ENCODE measurements around the gene ITGA6.
A peak's percentile ranks its signal among the peaks of the same experiment; 100 is the strongest.

ITGA6 gene

GRCh38 chr2:172431993-172432392 is 4.6 kb downstream of the ITGA6 start:
- H3K9me3 ChIP-seq (ENCODE audit: control insufficient read depth, low read length): no peaks in the 10 kb centered on the region
- H3K18ac ChIP-seq (ENCODE audit: low read depth in 1 of 2, low read length in 2 of 2): no peak overlapping the region
- no peak overlapping the region for H2BK120ac ChIP-seq (ENCODE audit: low read depth, low read length)
- H3K4me2 ChIP-seq (ENCODE audit: low read length, poor library complexity, severe bottlenecking): no peak overlapping the region
- H3K4me1 ChIP-seq (ENCODE audit: control insufficient read depth, insufficient read depth, low read depth, low read length): peaks cover 8% of the 10 kb centered on the region
- peaks cover 33% of the 10 kb centered on the region for H3K79me1 ChIP-seq (replicated peaks; ENCODE audit: low read length, poor library complexity, severe bottlenecking)
- no peak overlapping the region for H2BK12ac ChIP-seq (ENCODE audit: low read length in 2 of 2)
- H3K4me3 ChIP-seq (ENCODE audit: insufficient read depth in 1 of 2, low read depth in 1 of 2, low read length in 2 of 2): no peak overlapping the region
- H3K27me3 ChIP-seq (ENCODE audit: control insufficient read depth in 1 of 2, insufficient read depth in 1 of 2, low read length in 2 of 2): peaks cover 0 to 42% of the 10 kb centered on the region in 2 experiments
- H4K91ac ChIP-seq (ENCODE audit: low read length): no peak overlapping the region
- H4K8ac ChIP-seq (ENCODE audit: low read length): no peak overlapping the region
- no peaks in the 10 kb centered on the region for H3K36me3 ChIP-seq (ENCODE audit: control insufficient read depth in 1 of 2, insufficient read depth in 2 of 2, low read depth in 1 of 2, low read length in 2 of 2)
- H3K23ac ChIP-seq (ENCODE audit: low read length in 2 of 2): no peak overlapping the region
- no peak overlapping the region for H2BK5ac ChIP-seq (ENCODE audit: low read depth, low read length, poor library complexity, severe bottlenecking)
- H2BK15ac ChIP-seq (ENCODE audit: low read depth, poor library complexity, severe bottlenecking): no peak overlapping the region
- no peak overlapping the region for H2AK5ac ChIP-seq (ENCODE audit: low read length, severe bottlenecking)
- WGBS: 87% methylated on average over 2 of the region's 2 CpGs
- H3K14ac ChIP-seq (ENCODE audit: low read length in 2 of 2): no peak overlapping the region
- no peak for DNase-seq
- no peak overlapping the region for H2AFZ ChIP-seq (ENCODE audit: low read depth, low read length)
- H3K27ac ChIP-seq (ENCODE audit: low read length, poor library complexity, severe bottlenecking): no peak overlapping the region
- H3K9ac ChIP-seq (ENCODE audit: low read length): no peak overlapping the region
- no peak overlapping the region for H3K4ac ChIP-seq (ENCODE audit: low read depth in 1 of 2, low read length in 2 of 2)

- H3K4ac ChIP-seq (ENCODE audit: low read depth in 1 of 2, low read length in 2 of 2): no peak overlapping the region
- no peak overlapping the region for H3K18ac ChIP-seq (ENCODE audit: low read depth in 1 of 2, low read length in 2 of 2)
- 97% methylated on average over 3 of the region's 3 CpGs for WGBS
- no peak overlapping the region for H2AFZ ChIP-seq (ENCODE audit: low read depth, low read length)
- H3K9ac ChIP-seq (ENCODE audit: low read length): no peak overlapping the region
- no peak overlapping the region for H3K23ac ChIP-seq (ENCODE audit: low read length in 2 of 2)
- H3K79me1 ChIP-seq (replicated peaks; ENCODE audit: low read length, poor library complexity, severe bottlenecking): peaks cover 38% of the 10 kb centered on the region
- peaks cover 8% of the 10 kb centered on the region for H3K4me1 ChIP-seq (ENCODE audit: control insufficient read depth, insufficient read depth, low read depth, low read length)
- peaks cover 0 to 34% of the 10 kb centered on the region in 2 experiments for H3K27me3 ChIP-seq (ENCODE audit: control insufficient read depth in 1 of 2, insufficient read depth in 1 of 2, low read length in 2 of 2)
- no peak overlapping the region for H2BK12ac ChIP-seq (ENCODE audit: low read length in 2 of 2)
- H2BK5ac ChIP-seq (ENCODE audit: low read depth, low read length, poor library complexity, severe bottlenecking): no peak overlapping the region
- H2AK5ac ChIP-seq (ENCODE audit: low read length, severe bottlenecking): no peak overlapping the region
- no peaks in the 10 kb centered on the region for H3K36me3 ChIP-seq (ENCODE audit: control insufficient read depth in 1 of 2, insufficient read depth in 2 of 2, low read depth in 1 of 2, low read length in 2 of 2)
- no peak overlapping the region for H3K4me2 ChIP-seq (ENCODE audit: low read length, poor library complexity, severe bottlenecking)
- H3K14ac ChIP-seq (ENCODE audit: low read length in 2 of 2): no peak overlapping the region
- H2BK15ac ChIP-seq (ENCODE audit: low read depth, poor library complexity, severe bottlenecking): no peak overlapping the region
- H3K4me3 ChIP-seq (ENCODE audit: insufficient read depth in 1 of 2, low read depth in 1 of 2, low read length in 2 of 2): no peak overlapping the region
- no peak overlapping the region for H4K8ac ChIP-seq (ENCODE audit: low read length)
- no peaks in the 10 kb centered on the region for H3K9me3 ChIP-seq (ENCODE audit: control insufficient read depth, low read length)
- H2BK120ac ChIP-seq (ENCODE audit: low read depth, low read length): no peak overlapping the region
- H4K91ac ChIP-seq (ENCODE audit: low read length): no peak overlapping the region
- DNase-seq: no peak
- H3K27ac ChIP-seq (ENCODE audit: low read length, poor library complexity, severe bottlenecking): no peak overlapping the region
Observed at GRCh38 chr2:172433144-172433543, 5.8 kb downstream of the ITGA6 start.

GRCh38 chr2:172434821-172435605 is 7.6 kb downstream of the ITGA6 start:
- no peak overlapping the region for H3K4me3 ChIP-seq (ENCODE audit: insufficient read depth in 1 of 2, low read depth in 1 of 2, low read length in 2 of 2)
- H3K4me1 ChIP-seq (ENCODE audit: control insufficient read depth, insufficient read depth, low read depth, low read length): peaks cover 11% of the 10 kb centered on the region
- no peak overlapping the region for H3K27ac ChIP-seq (ENCODE audit: low read length, poor library complexity, severe bottlenecking)
- no peak overlapping the region for H2BK120ac ChIP-seq (ENCODE audit: low read depth, low read length)
- no peak overlapping the region for H3K23ac ChIP-seq (ENCODE audit: low read length in 2 of 2)
- WGBS: 61% methylated on average over 5 of the region's 5 CpGs
- no peak overlapping the region for H4K8ac ChIP-seq (ENCODE audit: low read length)
- H3K36me3 ChIP-seq (ENCODE audit: control insufficient read depth in 1 of 2, insufficient read depth in 2 of 2, low read depth in 1 of 2, low read length in 2 of 2): no peaks in the 10 kb centered on the region
- H3K9ac ChIP-seq (ENCODE audit: low read length): no peak overlapping the region
- no peak overlapping the region for H3K18ac ChIP-seq (ENCODE audit: low read depth in 1 of 2, low read length in 2 of 2)
- no peak overlapping the region for H4K91ac ChIP-seq (ENCODE audit: low read length)
- DNase-seq: peak; percentile 43
- H2BK5ac ChIP-seq (ENCODE audit: low read depth, low read length, poor library complexity, severe bottlenecking): no peak overlapping the region
- H3K27me3 ChIP-seq (ENCODE audit: control insufficient read depth in 1 of 2, insufficient read depth in 1 of 2, low read length in 2 of 2): peaks cover 0 to 15% of the 10 kb centered on the region in 2 experiments
- no peak overlapping the region for H3K4me2 ChIP-seq (ENCODE audit: low read length, poor library complexity, severe bottlenecking)
- peak overlapping the region in 1 of 2 experiments; percentile 11 for H3K14ac ChIP-seq (ENCODE audit: low read length in 2 of 2)
- peaks cover 42% of the 10 kb centered on the region for H3K79me1 ChIP-seq (replicated peaks; ENCODE audit: low read length, poor library complexity, severe bottlenecking)
- no peak overlapping the region for H2AK5ac ChIP-seq (ENCODE audit: low read length, severe bottlenecking)
- H2BK12ac ChIP-seq (ENCODE audit: low read length in 2 of 2): no peak overlapping the region
- no peak overlapping the region for H2AFZ ChIP-seq (ENCODE audit: low read depth, low read length)
- H2BK15ac ChIP-seq (ENCODE audit: low read depth, poor library complexity, severe bottlenecking): no peak overlapping the region
- H3K4ac ChIP-seq (ENCODE audit: low read depth in 1 of 2, low read length in 2 of 2): no peak overlapping the region
- no peaks in the 10 kb centered on the region for H3K9me3 ChIP-seq (ENCODE audit: control insufficient read depth, low read length)

GRCh38 chr2:172435606-172435911 is 8.2 kb downstream of the ITGA6 start:
- no peak overlapping the region for H3K9ac ChIP-seq (ENCODE audit: low read length)
- peak overlapping the region in 1 of 2 experiments; percentile 16 for H3K18ac ChIP-seq (ENCODE audit: low read depth in 1 of 2, low read length in 2 of 2)
- H3K79me1 ChIP-seq (replicated peaks; ENCODE audit: low read length, poor library complexity, severe bottlenecking): peaks cover 42% of the 10 kb centered on the region
- H3K27me3 ChIP-seq (ENCODE audit: control insufficient read depth in 1 of 2, insufficient read depth in 1 of 2, low read length in 2 of 2): peaks cover 0 to 12% of the 10 kb centered on the region in 2 experiments
- peak overlapping the region; percentile 67 for H4K8ac ChIP-seq (ENCODE audit: low read length)
- no peak overlapping the region for H2BK120ac ChIP-seq (ENCODE audit: low read depth, low read length)
- H4K91ac ChIP-seq (ENCODE audit: low read length): no peak overlapping the region
- H3K4me3 ChIP-seq (ENCODE audit: insufficient read depth in 1 of 2, low read depth in 1 of 2, low read length in 2 of 2): no peak overlapping the region
- 96% methylated on average over 4 of the region's 4 CpGs for WGBS
- no peak overlapping the region for H3K23ac ChIP-seq (ENCODE audit: low read length in 2 of 2)
- H3K4me2 ChIP-seq (ENCODE audit: low read length, poor library complexity, severe bottlenecking): no peak overlapping the region
- no peak overlapping the region for H2BK5ac ChIP-seq (ENCODE audit: low read depth, low read length, poor library complexity, severe bottlenecking)
- H2AK5ac ChIP-seq (ENCODE audit: low read length, severe bottlenecking): no peak overlapping the region
- no peak overlapping the region for H2AFZ ChIP-seq (ENCODE audit: low read depth, low read length)
- peaks cover 11% of the 10 kb centered on the region for H3K4me1 ChIP-seq (ENCODE audit: control insufficient read depth, insufficient read depth, low read depth, low read length)
- no peak overlapping the region for H3K14ac ChIP-seq (ENCODE audit: low read length in 2 of 2)
- H3K27ac ChIP-seq (ENCODE audit: low read length, poor library complexity, severe bottlenecking): no peak overlapping the region
- no peak overlapping the region for H2BK15ac ChIP-seq (ENCODE audit: low read depth, poor library complexity, severe bottlenecking)
- H2BK12ac ChIP-seq (ENCODE audit: low read length in 2 of 2): no peak overlapping the region
- no peaks in the 10 kb centered on the region for H3K36me3 ChIP-seq (ENCODE audit: control insufficient read depth in 1 of 2, insufficient read depth in 2 of 2, low read depth in 1 of 2, low read length in 2 of 2)
- no peaks in the 10 kb centered on the region for H3K9me3 ChIP-seq (ENCODE audit: control insufficient read depth, low read length)
- no peak for DNase-seq
- no peak overlapping the region for H3K4ac ChIP-seq (ENCODE audit: low read depth in 1 of 2, low read length in 2 of 2)

Data from mesenchymal stem cell (in vitro differentiated cells and primary cell).